Neural cell (in vitro differentiated cells): Measurements from ENCODE around the gene ABI3BP. TPM values are rescaled to one million over a fixed set of nuclear protein-coding genes. Genes with fewer than 3 reads are reported as not detected.

Experiments used
- H2AFZ ChIP-seq: fragments of 200-600, 300-800 bp; sonication (generic), shearing (Covaris generic); 2 replicates; pipeline ENCODE4 v1.6.0; 2014; ENCODE audit warnings: low read depth, mild to moderate bottlenecking, antibody characterized with exemption, low read length, moderate library complexity
- H3F3A ChIP-seq: fragments of 200-600 bp; shearing (Covaris generic); 2 replicates; pipeline ENCODE4 v1.6.1; 2016; ENCODE audit warnings: mild to moderate bottlenecking, moderate library complexity, mixed read lengths, antibody characterized with exemption, low read length; ENCODE audit not compliant: insufficient read depth, poor library complexity, severe bottlenecking
- H3K27ac ChIP-seq: fragments of 200-600, 300-800 bp; sonication (generic), shearing (Covaris generic); 2 replicates; pipeline ENCODE4 v1.5.1; 2014; ENCODE audit warnings: mild to moderate bottlenecking, low read length, moderate library complexity
- H3K27me3 ChIP-seq: fragments of 300-800, 200-600 bp; sonication (generic), shearing (Covaris generic); 2 replicates; pipeline ENCODE4 v1.6.0; 2014; ENCODE audit warnings: mild to moderate bottlenecking, low read depth, low read length, moderate library complexity; ENCODE audit not compliant: insufficient read depth
- H3K36me3 ChIP-seq: fragments of 300-800, 200-600 bp; sonication (generic), shearing (Covaris generic); 2 replicates; pipeline ENCODE4 v1.5.1; 2014; ENCODE audit warnings: mild to moderate bottlenecking, antibody characterized with exemption, low read length, moderate library complexity; ENCODE audit not compliant: insufficient read depth
- H3K4me2 ChIP-seq: fragments of 300-800, 200-600 bp; sonication (generic), shearing (Covaris generic); 2 replicates; pipeline ENCODE4 v1.6.0; 2014; ENCODE audit warnings: mild to moderate bottlenecking, low read length
- H3K4me3 ChIP-seq: fragments of 300-800, 200-600 bp; sonication (generic), shearing (Covaris generic); 2 replicates; pipeline ENCODE4 v1.5.1; 2014; ENCODE audit warnings: mild to moderate bottlenecking, low read length, moderate library complexity
- H3K79me2 ChIP-seq: fragments of 200-600 bp; shearing (Covaris generic); replicated peaks from 2 replicates; pipeline ENCODE4 v1.6.0; 2014; ENCODE audit warnings: mild to moderate bottlenecking, low read length, moderate library complexity; ENCODE audit not compliant: insufficient read depth
- H3K9ac ChIP-seq: fragments of 300-800, 200-600 bp; sonication (generic), shearing (Covaris generic); 2 replicates; pipeline ENCODE4 v1.6.1; 2016; ENCODE audit warnings: mild to moderate bottlenecking, low read length, mixed read lengths
- H3K9me2 ChIP-seq: fragments of 200-600 bp; shearing (Covaris generic); 2 replicates; pipeline ENCODE4 v1.6.1; 2016; ENCODE audit warnings: mild to moderate bottlenecking, low read length, mixed read lengths; ENCODE audit not compliant: insufficient read depth
- H3K9me3 ChIP-seq: fragments of 200-600, 300-800 bp; sonication (generic), shearing (Covaris generic); 2 replicates; pipeline ENCODE4 v1.6.1; 2016; ENCODE audit warnings: mild to moderate bottlenecking, mixed run types, low read length, moderate library complexity, mixed read lengths
- H4K20me1 ChIP-seq: fragments of 200-600 bp; shearing (Covaris generic); 2 replicates; pipeline ENCODE4 v1.6.1; 2016; ENCODE audit warnings: mild to moderate bottlenecking, mixed run types; ENCODE audit not compliant: insufficient read depth
- CTCF ChIP-seq: fragments of 450-650 bp; IDR thresholded peaks from 2 replicates; pipeline ENCODE4 v1.5.1; 2014; ENCODE audit warnings: antibody characterized with exemption, mild to moderate bottlenecking, moderate library complexity; ENCODE audit not compliant: poor library complexity, severe bottlenecking
- EP300 ChIP-seq: fragments of 450-650 bp; conservative IDR thresholded peaks from 2 replicates; pipeline ENCODE4 v1.6.1; 2014; ENCODE audit warnings: antibody characterized with exemption, mild to moderate bottlenecking, moderate library complexity; ENCODE audit not compliant: poor library complexity, severe bottlenecking
- EZH2 ChIP-seq: fragments of 200-600, 300-800 bp; shearing (Covaris generic), sonication (generic); IDR thresholded peaks from 2 replicates; pipeline ENCODE4 v1.6.1; 2014; ENCODE audit warnings: antibody characterized with exemption, low read length, borderline replicate concordance, mild to moderate bottlenecking; ENCODE audit not compliant: insufficient read depth, poor library complexity, severe bottlenecking
- MXI1 ChIP-seq: fragments of 450-650 bp; conservative IDR thresholded peaks from 2 replicates; pipeline ENCODE4 v1.6.1; 2014; ENCODE audit warnings: antibody characterized with exemption, mild to moderate bottlenecking; ENCODE audit not compliant: poor library complexity, severe bottlenecking
- POLR2AphosphoS5 ChIP-seq: IDR thresholded peaks from 2 replicates; pipeline ENCODE4 v1.6.1; 2012
- RAD21 ChIP-seq: fragments of 450-650 bp; conservative IDR thresholded peaks from 2 replicates; pipeline ENCODE4 v1.6.1; 2014; ENCODE audit warnings: antibody characterized with exemption, mild to moderate bottlenecking, moderate library complexity
- REST ChIP-seq: IDR thresholded peaks from 2 replicates; pipeline ENCODE4 v1.6.1; 2012; ENCODE audit warnings: borderline replicate concordance
- SMC3 ChIP-seq: fragments of 450-650 bp; conservative IDR thresholded peaks from 2 replicates; pipeline ENCODE4 v1.6.1; 2014; ENCODE audit warnings: antibody characterized with exemption, mild to moderate bottlenecking, moderate library complexity; ENCODE audit not compliant: poor library complexity
- TAF1 ChIP-seq: IDR thresholded peaks from 2 replicates; pipeline ENCODE4 v1.6.1; 2012; ENCODE audit warnings: low read depth
- polyA plus RNA-seq: library from polyadenylated mRNA; depleted of rRNA; stranded (reverse); fragments of >200 nt; gene quantifications from 2 replicates; pipeline ENCODE4 v1.2.3, GENCODE V29; 2014

ABI3BP gene
- polyA plus RNA-seq, 1 donor from 2014 or later = not detected

- Histone ChIP-seq H3K9me2 (no peaks in the 10 kb centered on the region), H3K9me3 (no peaks in the 10 kb centered on the region), H3K4me2 (no peak overlapping the region), H3K79me2 (no peaks in the 10 kb centered on the region), H3K9ac (no peak overlapping the region), H3K4me3 (no peak overlapping the region), H4K20me1 (no peaks in the 10 kb centered on the region), H3K27ac (no peak overlapping the region), H2AFZ (no peak overlapping the region), H3K36me3 (no peaks in the 10 kb centered on the region), H3K27me3 (no peaks in the 10 kb centered on the region), H3F3A (no peaks in the 10 kb centered on the region)
- TF ChIP-seq EP300 (no peak), REST (no peak), EZH2 (no peak), RAD21 (no peak), CTCF (no peak), SMC3 (no peak), MXI1 (no peak), TAF1 (no peak), POLR2AphosphoS5 (no peak)
These were observed 216.5 kb downstream of the ABI3BP start for GRCh38 chr3:100776746-100777145.

- Histone ChIP-seq H3K27me3 (no peaks in the 10 kb centered on the region), H3F3A (no peaks in the 10 kb centered on the region), H3K9me3 (no peaks in the 10 kb centered on the region), H4K20me1 (no peaks in the 10 kb centered on the region), H2AFZ (no peak overlapping the region), H3K36me3 (no peaks in the 10 kb centered on the region), H3K9me2 (no peaks in the 10 kb centered on the region), H3K4me3 (no peak overlapping the region), H3K79me2 (no peaks in the 10 kb centered on the region), H3K27ac (no peak overlapping the region), H3K9ac (no peak overlapping the region), H3K4me2 (no peak overlapping the region)
- TF ChIP-seq MXI1 (no peak), EZH2 (no peak), TAF1 (no peak), EP300 (no peak), POLR2AphosphoS5 (no peak), SMC3 (no peak), RAD21 (no peak), CTCF (no peak), REST (no peak)
These were observed 217.0 kb downstream of the ABI3BP start for GRCh38 chr3:100776097-100776729.
